ENCODE measurements around the gene ARMH3.

- TF ChIP-seq, protein P1, sequence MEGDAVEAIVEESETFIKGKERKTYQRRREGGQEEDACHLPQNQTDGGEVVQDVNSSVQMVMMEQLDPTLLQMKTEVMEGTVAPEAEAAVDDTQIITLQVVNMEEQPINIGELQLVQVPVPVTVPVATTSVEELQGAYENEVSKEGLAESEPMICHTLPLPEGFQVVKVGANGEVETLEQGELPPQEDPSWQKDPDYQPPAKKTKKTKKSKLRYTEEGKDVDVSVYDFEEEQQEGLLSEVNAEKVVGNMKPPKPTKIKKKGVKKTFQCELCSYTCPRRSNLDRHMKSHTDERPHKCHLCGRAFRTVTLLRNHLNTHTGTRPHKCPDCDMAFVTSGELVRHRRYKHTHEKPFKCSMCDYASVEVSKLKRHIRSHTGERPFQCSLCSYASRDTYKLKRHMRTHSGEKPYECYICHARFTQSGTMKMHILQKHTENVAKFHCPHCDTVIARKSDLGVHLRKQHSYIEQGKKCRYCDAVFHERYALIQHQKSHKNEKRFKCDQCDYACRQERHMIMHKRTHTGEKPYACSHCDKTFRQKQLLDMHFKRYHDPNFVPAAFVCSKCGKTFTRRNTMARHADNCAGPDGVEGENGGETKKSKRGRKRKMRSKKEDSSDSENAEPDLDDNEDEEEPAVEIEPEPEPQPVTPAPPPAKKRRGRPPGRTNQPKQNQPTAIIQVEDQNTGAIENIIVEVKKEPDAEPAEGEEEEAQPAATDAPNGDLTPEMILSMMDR (IDR thresholded peaks at IDR 0.05; ENCODE audit: low read depth, low read length), result no peak
- TF ChIP-seq POLR2A (IDR thresholded peaks at IDR 0.05; ENCODE audit: extremely low read depth, insufficient read length), result no peak
- TF ChIP-seq MAX (IDR thresholded peaks at IDR 0.05; ENCODE audit: low read depth, low read length), result no peak
Observed at GRCh38 chr10:101807158-101807557, 248.8 kb downstream of the ARMH3 start.
